ENCODE results near the gene TOM1L1.

GRCh38 chr17:54991567-54991966 is 90.9 kb downstream of the TOM1L1 start:
- TF ChIP-seq POLR2A (IDR thresholded peaks at IDR 0.05) (no peak), CTCF (IDR thresholded peaks at IDR 0.05) (no peak)
